ENCODE results near the gene TMEM245. TPM values are rescaled to one million over a fixed set of nuclear protein-coding genes. Genes with fewer than 3 reads are reported as not detected.
A peak's percentile ranks its signal among the peaks of the same experiment; 100 is the strongest.

TMEM245 gene
- 92.1 TPM for total RNA-seq
- long read RNA-seq, transcript TMEM245-202 (12 exons, 1,973 nt), result major isoform, 10 of 239 reads
- long read RNA-seq, partial matches to known transcripts, result 21 of 239 reads
- long read RNA-seq, other reads (novel, unspliced or antisense), result 207 of 239 reads

GRCh38 chr9:109119439-109120203 lies at the start of gene TMEM245:
Gene TMEM245 (minus strand): TSS chr9:109119947. CDS start chr9:109119913, 34 bp downstream.
- H3K27me3 ChIP-seq, result no peaks in the 10 kb centered on the region
- H3K9me3 ChIP-seq, result no peaks in the 10 kb centered on the region
- ATAC-seq, result peak; percentile 96
- peaks cover 42% of the 10 kb centered on the region for H3K4me1 ChIP-seq
- H3K36me3 ChIP-seq, result no peaks in the 10 kb centered on the region
- H3K27ac ChIP-seq, result peak within 1 kb of the TSS; percentile 89
- peak; percentile 97 for DNase-seq
- peak within 1 kb of the TSS; percentile 93 for H3K4me3 ChIP-seq
- TF ChIP-seq, protein P1, sequence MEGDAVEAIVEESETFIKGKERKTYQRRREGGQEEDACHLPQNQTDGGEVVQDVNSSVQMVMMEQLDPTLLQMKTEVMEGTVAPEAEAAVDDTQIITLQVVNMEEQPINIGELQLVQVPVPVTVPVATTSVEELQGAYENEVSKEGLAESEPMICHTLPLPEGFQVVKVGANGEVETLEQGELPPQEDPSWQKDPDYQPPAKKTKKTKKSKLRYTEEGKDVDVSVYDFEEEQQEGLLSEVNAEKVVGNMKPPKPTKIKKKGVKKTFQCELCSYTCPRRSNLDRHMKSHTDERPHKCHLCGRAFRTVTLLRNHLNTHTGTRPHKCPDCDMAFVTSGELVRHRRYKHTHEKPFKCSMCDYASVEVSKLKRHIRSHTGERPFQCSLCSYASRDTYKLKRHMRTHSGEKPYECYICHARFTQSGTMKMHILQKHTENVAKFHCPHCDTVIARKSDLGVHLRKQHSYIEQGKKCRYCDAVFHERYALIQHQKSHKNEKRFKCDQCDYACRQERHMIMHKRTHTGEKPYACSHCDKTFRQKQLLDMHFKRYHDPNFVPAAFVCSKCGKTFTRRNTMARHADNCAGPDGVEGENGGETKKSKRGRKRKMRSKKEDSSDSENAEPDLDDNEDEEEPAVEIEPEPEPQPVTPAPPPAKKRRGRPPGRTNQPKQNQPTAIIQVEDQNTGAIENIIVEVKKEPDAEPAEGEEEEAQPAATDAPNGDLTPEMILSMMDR (IDR thresholded peaks at IDR 0.05), result peak; percentile 19
- intact Hi-C loops (cut with DNase I), result no loop called here

DNA sequence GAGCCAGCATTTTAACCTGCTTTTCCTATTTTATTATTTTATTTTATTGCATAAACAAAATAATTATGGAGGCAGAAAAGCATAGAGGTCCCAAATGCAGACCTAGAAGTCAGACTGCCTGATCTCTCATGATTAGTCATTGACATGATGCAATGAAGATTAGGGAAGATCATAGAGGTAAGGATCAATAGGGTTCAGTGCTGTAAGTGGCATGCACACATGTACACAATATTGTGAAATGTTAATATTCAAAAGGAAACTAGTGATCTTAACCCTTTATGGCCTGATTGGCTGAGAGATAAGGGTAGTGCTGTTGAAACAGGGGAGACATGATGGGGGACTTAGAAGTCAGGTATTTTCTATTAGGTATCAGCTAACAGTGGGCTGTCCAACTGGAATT lies 48.4 kb upstream of the TMEM245 start:
- Histone ChIP-seq H3K9me3 (no peaks in the 10 kb centered on the region), H3K27ac (no peak overlapping the region), H3K4me3 (no peak overlapping the region), H3K27me3 (peaks cover 14% of the 10 kb centered on the region), H3K4me1 (no peaks in the 10 kb centered on the region), H3K36me3 (no peaks in the 10 kb centered on the region)
- no peak for DNase-seq
- intact Hi-C loops (cut with DNase I), result no loop called here
- no peak for ATAC-seq
- TF ChIP-seq, protein P1 (IDR thresholded peaks at IDR 0.05), result no peak

DNA sequence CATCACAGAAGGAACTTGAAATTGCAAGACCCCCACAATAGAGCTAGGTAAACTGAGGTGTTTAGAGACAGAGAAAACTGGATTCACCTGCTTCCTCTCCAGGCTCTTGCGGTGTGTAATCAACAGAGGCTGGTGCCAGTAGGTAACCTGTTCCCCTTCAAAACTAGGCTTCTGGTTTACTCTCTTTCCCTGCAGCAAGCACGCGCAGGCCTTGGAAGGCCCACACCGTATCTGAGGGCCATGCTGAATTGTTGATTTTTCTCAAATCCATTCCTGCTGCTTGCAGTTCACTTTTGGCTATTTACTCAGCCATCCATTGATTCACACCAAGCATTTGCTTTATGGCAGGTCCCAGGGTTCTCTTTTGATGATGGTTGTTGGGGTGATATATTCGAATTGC lies 48.0 kb upstream of the TMEM245 start:
- intact Hi-C loops (cut with DNase I), result no loop called here
- TF ChIP-seq, protein P1 (IDR thresholded peaks at IDR 0.05), result no peak
- no peak for DNase-seq
- Histone ChIP-seq H3K4me3 (no peak overlapping the region), H3K9me3 (no peaks in the 10 kb centered on the region), H3K27me3 (peaks cover 14% of the 10 kb centered on the region), H3K4me1 (no peaks in the 10 kb centered on the region), H3K36me3 (no peaks in the 10 kb centered on the region), H3K27ac (no peak overlapping the region)
- ATAC-seq, result no peak

GRCh38 chr9:109166771-109167601 lies 47.2 kb upstream of the TMEM245 start, which contains the start of gene FRRS1L:
Gene FRRS1L (minus strand): TSS chr9:109167249. CDS start chr9:109167138, 111 bp downstream.
- Histone ChIP-seq H3K27ac (no peak within 1 kb of the TSS), H3K27me3 (peaks cover 14% of the 10 kb centered on the region), H3K9me3 (no peaks in the 10 kb centered on the region), H3K36me3 (no peaks in the 10 kb centered on the region), H3K4me3 (no peak within 1 kb of the TSS), H3K4me1 (no peaks in the 10 kb centered on the region)
- DNase-seq (no peak), ATAC-seq (peak; percentile 41)
- intact Hi-C loops (cut with DNase I), result no loop called here
- TF ChIP-seq, protein P1 (IDR thresholded peaks at IDR 0.05), result no peak

- Histone ChIP-seq H3K4me3 (no peak overlapping the region), H3K4me1 (no peaks in the 10 kb centered on the region), H3K27me3 (peaks cover 14% of the 10 kb centered on the region), H3K36me3 (no peaks in the 10 kb centered on the region), H3K27ac (no peak overlapping the region), H3K9me3 (no peaks in the 10 kb centered on the region)
- intact Hi-C loops (cut with DNase I), result no loop called here
- ATAC-seq, result no peak
- DNase-seq, result no peak
- TF ChIP-seq, protein P1 (IDR thresholded peaks at IDR 0.05), result no peak
These were observed 46.5 kb upstream of the TMEM245 start for GRCh38 chr9:109166171-109166770.

All from upper lobe of right lung (tissue), 1 donor.